Mucosa of rectum (tissue), 2 donors: ENCODE data around the gene JMJD1C.
A peak's percentile ranks its signal among the peaks of the same experiment; 100 is the strongest.

Experiments
- H3K27ac ChIP-seq, 2 donors: one replicate each; pipeline ENCODE4 v1.7.0; 2013; ENCODE audit warnings: inconsistent platforms in 2 of 2, low read depth in 2 of 2, low read length in 2 of 2
- H3K27me3 ChIP-seq, 2 donors: one replicate each; pipeline ENCODE4 v1.7.0; 2013; ENCODE audit warnings: low read length in 2 of 2; ENCODE audit not compliant: control insufficient read depth in 2 of 2, insufficient read depth in 2 of 2
- H3K36me3 ChIP-seq, 2 donors: one replicate each; pipeline ENCODE4 v1.7.0; 2013; ENCODE audit warnings: low read length in 2 of 2; ENCODE audit not compliant: control insufficient read depth in 2 of 2, insufficient read depth in 2 of 2
- H3K4me1 ChIP-seq, 2 donors: one replicate each; pipeline ENCODE4 v1.7.0; 2013; ENCODE audit warnings: low read length in 2 of 2, mild to moderate bottlenecking in 1 of 2; ENCODE audit not compliant: control insufficient read depth in 2 of 2, insufficient read depth in 2 of 2
- H3K4me3 ChIP-seq, 2 donors: one replicate each; pipeline ENCODE4 v1.7.0; 2013; ENCODE audit warnings: low read length in 2 of 2
- H3K9ac ChIP-seq, 2 donors: one replicate each; pipeline ENCODE4 v1.7.0; 2013; ENCODE audit warnings: low read length in 2 of 2, low read depth in 1 of 2, mild to moderate bottlenecking in 1 of 2
- H3K9me3 ChIP-seq, 2 donors: one replicate each; pipeline ENCODE4 v1.7.0; 2013; ENCODE audit warnings: low read length in 2 of 2; ENCODE audit not compliant: control insufficient read depth in 2 of 2
- donor health status: healthy.
- donor health status: Normal muscosa, but diverticular disease.

The JMJD1C gene

GRCh38 chr10:63438506-63439498 is 27.0 kb downstream of the JMJD1C start:
- no peaks in the 10 kb centered on the region for H3K27me3 ChIP-seq
- no peak overlapping the region for H3K4me3 ChIP-seq
- peaks cover 9 to 13% of the 10 kb centered on the region in 2 donors for H3K4me1 ChIP-seq
- no peaks in the 10 kb centered on the region for H3K9me3 ChIP-seq
- H3K36me3 ChIP-seq: no peaks in the 10 kb centered on the region
- no peak overlapping the region for H3K9ac ChIP-seq
- peak overlapping the region in 1 of 2 donors; percentile 18 for H3K27ac ChIP-seq

- no peaks in the 10 kb centered on the region for H3K9me3 ChIP-seq
- no peaks in the 10 kb centered on the region for H3K27me3 ChIP-seq
- no peaks in the 10 kb centered on the region for H3K36me3 ChIP-seq
- no peak overlapping the region for H3K27ac ChIP-seq
- H3K9ac ChIP-seq: no peak overlapping the region
- H3K4me3 ChIP-seq: no peak overlapping the region
- peaks cover 9 to 14% of the 10 kb centered on the region in 2 donors for H3K4me1 ChIP-seq
Observed at GRCh38 chr10:63437116-63437949, 28.4 kb downstream of the JMJD1C start.

DNA sequence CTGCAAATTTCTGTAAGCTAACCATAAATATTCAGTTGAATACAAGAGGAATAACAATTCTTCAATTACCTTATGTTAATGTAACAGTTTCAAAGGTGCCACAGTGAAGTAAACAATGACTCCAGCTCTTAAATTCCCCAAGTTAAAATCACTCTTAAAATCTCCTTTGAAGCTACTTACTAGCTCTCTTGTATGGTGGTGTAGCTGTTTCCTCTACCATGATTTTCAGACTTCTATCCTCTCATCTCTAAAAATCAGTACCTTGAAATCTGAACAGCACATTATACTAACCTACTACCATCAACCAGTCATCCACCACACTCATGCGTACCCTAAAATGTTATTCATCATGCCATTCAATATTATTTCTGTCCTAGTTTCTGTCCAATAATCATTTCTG is 29.6 kb downstream of the JMJD1C start:
- H3K9me3 ChIP-seq: no peaks in the 10 kb centered on the region
- H3K9ac ChIP-seq: no peak overlapping the region
- no peak overlapping the region for H3K4me3 ChIP-seq
- no peak overlapping the region for H3K27ac ChIP-seq
- no peaks in the 10 kb centered on the region for H3K27me3 ChIP-seq
- peaks cover 9 to 20% of the 10 kb centered on the region in 2 donors for H3K4me1 ChIP-seq
- no peaks in the 10 kb centered on the region for H3K36me3 ChIP-seq

GRCh38 chr10:63434866-63435854 is 30.6 kb downstream of the JMJD1C start:
- no peak overlapping the region for H3K9ac ChIP-seq

GRCh38 chr10:63431962-63432797 is 33.6 kb downstream of the JMJD1C start:
- H3K27me3 ChIP-seq: no peaks in the 10 kb centered on the region
- H3K27ac ChIP-seq: no peak overlapping the region
- peaks cover 2 to 15% of the 10 kb centered on the region in 2 donors for H3K4me1 ChIP-seq
- no peak overlapping the region for H3K9ac ChIP-seq
- H3K36me3 ChIP-seq: no peaks in the 10 kb centered on the region
- no peaks in the 10 kb centered on the region for H3K9me3 ChIP-seq
- no peak overlapping the region for H3K4me3 ChIP-seq

More at GRCh38 chr10:63434866-63435854, 30.6 kb downstream of the JMJD1C start:
- Histone ChIP-seq H3K36me3 (no peaks in the 10 kb centered on the region), H3K4me3 (no peak overlapping the region), H3K27me3 (no peaks in the 10 kb centered on the region), H3K9me3 (no peaks in the 10 kb centered on the region), H3K27ac (no peak overlapping the region), H3K4me1 (peaks cover 9 to 25% of the 10 kb centered on the region in 2 donors)

GRCh38 chr10:63430999-63431356 is 34.8 kb downstream of the JMJD1C start:
- Histone ChIP-seq H3K27me3 (no peaks in the 10 kb centered on the region), H3K9me3 (no peaks in the 10 kb centered on the region), H3K4me3 (no peak overlapping the region), H3K27ac (no peak overlapping the region), H3K4me1 (peaks cover 2 to 15% of the 10 kb centered on the region in 2 donors), H3K9ac (no peak overlapping the region), H3K36me3 (no peaks in the 10 kb centered on the region)

- H3K27me3 ChIP-seq: no peaks in the 10 kb centered on the region
- H3K9ac ChIP-seq: no peak overlapping the region
- no peaks in the 10 kb centered on the region for H3K36me3 ChIP-seq
- no peak overlapping the region for H3K27ac ChIP-seq
- H3K4me1 ChIP-seq: peaks cover 2 to 15% of the 10 kb centered on the region in 2 donors
- H3K9me3 ChIP-seq: no peaks in the 10 kb centered on the region
- H3K4me3 ChIP-seq: no peak overlapping the region
Observed at GRCh38 chr10:63430091-63430998, 35.4 kb downstream of the JMJD1C start.

GRCh38 chr10:63429281-63429680 is 36.5 kb downstream of the JMJD1C start:
- Histone ChIP-seq H3K9ac (no peak overlapping the region), H3K27ac (no peak overlapping the region), H3K27me3 (no peaks in the 10 kb centered on the region), H3K4me1 (peaks cover 0 to 15% of the 10 kb centered on the region in 2 donors), H3K9me3 (no peaks in the 10 kb centered on the region), H3K36me3 (no peaks in the 10 kb centered on the region), H3K4me3 (no peak overlapping the region)
